A673 (cell line): ENCODE data around the gene ATF2. TPM values are rescaled to one million over a fixed set of nuclear protein-coding genes. Genes with fewer than 3 reads are reported as not detected.

Experiments
- BruUV-seq: library from RNA; stranded (reverse); fragments of 400-500 nt; replicated peaks from 2 replicates; lab custom pipeline; 2021; lab: Mats Ljungman, UMichigan
- CTCF ChIA-PET: fragments of 300-600 bp; sonication (Branson Sonifier 250); formaldehyde crosslinking; loops from one replicate; lab custom pipeline; 2022; ENCODE audit warnings: antibody characterized with exemption; lab: Charles Lee
- POLR2A ChIA-PET: fragments of 300-600 bp; sonication (Branson Sonifier 250); formaldehyde crosslinking; loops from one replicate; lab custom pipeline; 2022; ENCODE audit warnings: antibody characterized with exemption; ENCODE audit not compliant: low non-redundant PET; lab: Charles Lee
- DNase-seq: peaks from one replicate; pipeline ENCODE4 v3.0.0-alpha.2; 2015; ENCODE audit warnings: low spot score
- H3K27ac ChIP-seq: fragments of 200-600 bp; sonication (generic); 2 replicates; pipeline ENCODE4 v1.5.1; 2016; ENCODE audit warnings: mixed run types, low read depth, mild to moderate bottlenecking, mixed read lengths, antibody characterized with exemption, low read length; ENCODE audit not compliant: poor library complexity, severe bottlenecking
- H3K27me3 ChIP-seq: fragments of 200-600 bp; sonication (generic); replicated peaks from 2 replicates; pipeline ENCODE4 v1.6.1; 2017; ENCODE audit warnings: mixed run types, low read depth, mild to moderate bottlenecking, mixed read lengths, antibody characterized with exemption, low read length; ENCODE audit not compliant: insufficient read depth, poor library complexity
- H3K36me3 ChIP-seq: fragments of 200-600 bp; sonication (generic); 2 replicates; pipeline ENCODE4 v1.6.1; 2016; ENCODE audit warnings: mixed run types, mild to moderate bottlenecking, mixed read lengths, antibody characterized with exemption, low read length; ENCODE audit not compliant: insufficient read depth, poor library complexity, severe bottlenecking
- H3K4me1 ChIP-seq: fragments of 200-600 bp; sonication (generic); 2 replicates; pipeline ENCODE4 v1.6.1; 2017; ENCODE audit warnings: mixed run types, mild to moderate bottlenecking, mixed read lengths, antibody characterized with exemption, low read length; ENCODE audit not compliant: insufficient read depth, poor library complexity, severe bottlenecking
- H3K4me3 ChIP-seq: fragments of 200-600 bp; sonication (generic); 2 replicates; pipeline ENCODE4 v1.5.1; 2016; ENCODE audit warnings: low read depth, mixed run types, mild to moderate bottlenecking, mixed read lengths, low read length; ENCODE audit not compliant: poor library complexity, severe bottlenecking
- H3K9me3 ChIP-seq: fragments of 200-600 bp; sonication (generic); 2 replicates; pipeline ENCODE4 v1.6.1; 2016; ENCODE audit warnings: mixed run types, low read depth, mild to moderate bottlenecking, mixed read lengths, antibody characterized with exemption, low read length; ENCODE audit not compliant: poor library complexity, severe bottlenecking
- CTCF ChIP-seq: fragments of 300-800, 200-600 bp; sonication (generic); conservative IDR thresholded peaks from 2 replicates; pipeline ENCODE4 v1.5.1; 2017; ENCODE audit warnings: low read depth, mild to moderate bottlenecking, antibody characterized with exemption, low read length, moderate library complexity, mixed read lengths
- EZH2 ChIP-seq: fragments of 200-600 bp; sonication (generic); IDR thresholded peaks from 2 replicates; pipeline ENCODE4 v1.6.1; 2017; ENCODE audit warnings: borderline replicate concordance, low read depth, mild to moderate bottlenecking, mixed read lengths, antibody characterized with exemption, low read length; ENCODE audit not compliant: poor library complexity, severe bottlenecking
- intact Hi-C: fragments of 100-400 bp; cut with micrococcal nuclease; formaldehyde crosslinking; loops from one replicate; pipeline ENCODE4 v1.10.0; 2022; ENCODE audit not compliant: unreplicated experiment
- total RNA-seq: library from RNA; stranded (reverse); gene quantifications from 2 replicates; pipeline ENCODE4 v1.2.3, GENCODE V29; 2021

ATF2 gene
- total RNA-seq, 1 experiment from 2014 or later, result 50.3 TPM

DNA sequence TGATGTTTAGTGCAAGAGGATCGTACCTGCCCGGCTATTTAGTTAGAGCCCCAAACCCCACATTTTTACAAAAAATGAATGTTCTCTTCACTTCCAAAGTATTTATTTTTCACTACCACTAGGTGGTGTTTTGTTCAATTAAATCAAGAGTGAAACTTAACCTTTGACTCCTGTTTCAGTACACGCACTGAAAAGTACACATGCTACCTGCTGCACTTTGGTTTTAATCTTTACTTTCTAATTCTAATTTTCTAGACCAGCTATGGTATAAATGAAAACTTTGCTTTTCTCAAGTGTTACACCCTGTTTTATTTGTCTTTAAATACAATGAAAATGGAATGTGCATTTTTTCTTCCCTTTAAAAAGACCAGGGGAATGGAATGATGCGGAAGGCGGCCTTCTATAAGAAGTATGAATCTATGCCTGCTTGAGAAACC, 131.4 kb downstream of the ATF2 start:
- CTCF ChIA-PET, result no interaction called here
- intact Hi-C loops, result loop anchor here (10.0 kb wide), 2 partner anchors 148 to 248 kb away; partner anchors contain the start of gene ATP5MC3

DNA sequence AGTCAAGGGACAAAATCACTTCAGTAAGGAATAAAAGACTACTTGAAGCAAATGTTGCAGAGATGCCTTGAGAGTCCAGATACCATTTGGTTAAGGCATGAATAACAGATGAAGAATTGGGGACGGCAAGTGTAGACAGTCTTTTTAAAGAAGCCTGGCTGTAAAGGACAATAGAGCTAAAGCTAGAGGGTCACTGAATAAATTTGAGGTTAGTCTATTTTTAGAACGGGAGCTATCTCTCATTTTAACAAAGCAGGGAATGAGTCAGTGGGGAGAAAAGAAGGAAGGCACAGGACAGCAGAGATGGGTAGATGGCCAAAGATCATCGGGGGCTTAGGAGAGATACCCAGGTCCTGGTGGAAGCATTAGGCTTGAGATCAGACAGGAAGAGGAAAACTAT, 132.2 kb downstream of the ATF2 start:
- ChIA-PET POLR2A (no interaction called here), CTCF (no interaction called here)
- Histone ChIP-seq H3K27ac (no peak overlapping the region), H3K27me3 (no peaks in the 10 kb centered on the region), H3K9me3 (no peaks in the 10 kb centered on the region), H3K4me3 (no peak overlapping the region), H3K36me3 (no peaks in the 10 kb centered on the region), H3K4me1 (no peaks in the 10 kb centered on the region)
- no peak for DNase-seq
- intact Hi-C loops, result loop anchor here (10.0 kb wide), 2 partner anchors 149 to 249 kb away; partner anchors contain the start of gene ATP5MC3
- BruUV-seq, result no TSS peak
- TF ChIP-seq EZH2 (no peak), CTCF (no peak)

More for the DNA sequence above, 131.4 kb downstream of the ATF2 start:
- POLR2A ChIA-PET, result no interaction called here
- Histone ChIP-seq H3K4me1 (no peaks in the 10 kb centered on the region), H3K9me3 (no peaks in the 10 kb centered on the region), H3K27ac (no peak overlapping the region), H3K4me3 (no peak overlapping the region), H3K36me3 (no peaks in the 10 kb centered on the region), H3K27me3 (no peaks in the 10 kb centered on the region)
- peak; percentile 55 for DNase-seq
- no TSS peak for BruUV-seq
- TF ChIP-seq CTCF (peak; percentile 57), EZH2 (no peak)

DNA sequence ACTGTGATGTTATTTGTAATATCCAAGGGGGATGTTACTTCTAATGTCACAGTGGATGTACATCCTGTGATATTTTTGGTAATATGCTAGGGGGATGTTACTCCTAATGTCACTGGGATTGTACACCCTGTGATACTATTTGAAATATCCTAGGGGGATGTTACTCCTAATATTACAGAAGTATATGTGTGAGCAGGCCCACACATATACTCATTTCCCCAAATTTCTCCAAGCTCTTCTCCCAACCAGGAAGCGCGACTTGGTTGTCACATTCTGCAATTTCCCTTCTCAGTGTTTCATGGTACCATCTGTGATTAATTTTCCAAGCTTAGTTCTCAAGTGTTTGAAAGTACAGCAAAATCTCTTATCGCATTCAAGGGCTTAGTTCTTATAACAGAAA, 133.3 kb downstream of the ATF2 start:
- H3K4me1 ChIP-seq, result no peaks in the 10 kb centered on the region
- TF ChIP-seq CTCF, result no peak
- no peak for TF ChIP-seq EZH2
- no peak overlapping the region for H3K4me3 ChIP-seq
- H3K9me3 ChIP-seq, result no peaks in the 10 kb centered on the region
- no peaks in the 10 kb centered on the region for H3K27me3 ChIP-seq
- H3K27ac ChIP-seq, result no peak overlapping the region
- intact Hi-C loops, result loop anchor here (5.0 to 10.0 kb wide), 3 partner anchors 150 to 1063 kb away; partner anchors contain the start of genes ATP5MC3 and HOXD12
- no TSS peak for BruUV-seq
- ChIA-PET POLR2A (no interaction called here), CTCF (interaction anchor here (0.5 kb wide), 1 partner anchor 337 kb away, joined by 6 read pairs; no protein-coding TSS in a partner anchor)
- H3K36me3 ChIP-seq, result no peaks in the 10 kb centered on the region
- no peak for DNase-seq
